HepG2 (cell line): Measurements from ENCODE around the gene HPD. TPM values are rescaled to one million over a fixed set of nuclear protein-coding genes. Genes with fewer than 3 reads are reported as not detected.

Source experiments
- AGO2 ChIP-seq: fragments of 200-400 bp; formaldehyde crosslinking; optimal IDR thresholded peaks from 2 replicates; pipeline ENCODE3; 2017; ENCODE audit warnings: mild to moderate bottlenecking, low read depth, low read length, moderate library complexity
- AKAP8 ChIP-seq: sonication (generic); formaldehyde crosslinking; IDR thresholded peaks from 2 replicates; pipeline ENCODE4 v1.5.1; 2020; ENCODE audit warnings: mild to moderate bottlenecking, missing genetic modification reagents
- BHLHE40 ChIP-seq: IDR thresholded peaks from 2 replicates; pipeline ENCODE4 v1.6.1; 2011; ENCODE audit warnings: low read length, improper control_type of control experiment
- CENPBD1 ChIP-seq: sonication (generic); formaldehyde crosslinking; IDR thresholded peaks from 2 replicates; pipeline ENCODE4 v1.8.0; 2022; ENCODE audit warnings: missing genetic modification reagents, low read depth, mild to moderate bottlenecking, borderline replicate concordance
- FOXA1 ChIP-seq, 2 experiments: fragments of 450-650 bp in 1 of 2; sonication (generic) in 1 of 2; formaldehyde crosslinking in 1 of 2; IDR thresholded peaks; 2 replicates each; pipeline versions ENCODE4 v1.4.0 to v1.6.1; 2016 to 2020; ENCODE audit warnings: missing genetic modification reagents in 1 of 2
- FOXJ3 ChIP-seq: sonication (generic); formaldehyde crosslinking; IDR thresholded peaks from 2 replicates; pipeline ENCODE4 v1.4.0; 2020; ENCODE audit warnings: missing genetic modification reagents, mild to moderate bottlenecking, borderline replicate concordance
- GMEB1 ChIP-seq: sonication (generic); formaldehyde crosslinking; IDR thresholded peaks from 2 replicates; pipeline ENCODE4 v1.5.1; 2020; ENCODE audit warnings: missing genetic modification reagents, mild to moderate bottlenecking, borderline replicate concordance
- HMGXB3 ChIP-seq: sonication (generic); formaldehyde crosslinking; IDR thresholded peaks from 2 replicates; pipeline ENCODE4 v1.4.0; 2020; ENCODE audit warnings: missing genetic modification reagents, borderline replicate concordance
- HNRNPUL1 ChIP-seq: fragments of 200-400 bp; formaldehyde crosslinking; IDR thresholded peaks from 2 replicates; pipeline ENCODE4 v1.6.1; 2017; ENCODE audit warnings: low read depth, mild to moderate bottlenecking, low read length, moderate library complexity
- KMT2B ChIP-seq: IDR thresholded peaks from 2 replicates; pipeline ENCODE4 v1.6.1; 2016; ENCODE audit warnings: missing genetic modification reagents, missing compliant biosample characterization
- MBNL3 ChIP-seq: fragments of 250-450 bp; sonication (Bioruptor Pico); conservative IDR thresholded peaks from 2 replicates; pipeline ENCODE4 v1.8.0; 2022; ENCODE audit warnings: mild to moderate bottlenecking, inconsistent platforms
- NFE2 ChIP-seq: sonication (generic); formaldehyde crosslinking; IDR thresholded peaks from 2 replicates; pipeline ENCODE4 v1.4.0; 2020; ENCODE audit warnings: missing genetic modification reagents
- PHF8 ChIP-seq: sonication (generic); formaldehyde crosslinking; IDR thresholded peaks from 2 replicates; pipeline ENCODE4 v1.5.0; 2020; ENCODE audit warnings: missing genetic modification reagents
- RFXAP ChIP-seq: sonication (generic); formaldehyde crosslinking; IDR thresholded peaks from 2 replicates; pipeline ENCODE4 v1.4.0; 2020; ENCODE audit warnings: missing genetic modification reagents, borderline replicate concordance
- SALL1 ChIP-seq: sonication (generic); formaldehyde crosslinking; IDR thresholded peaks from 2 replicates; pipeline ENCODE4 v1.8.0; 2022; ENCODE audit warnings: mild to moderate bottlenecking, missing genetic modification reagents
- SNRNP70 ChIP-seq: fragments of 200-400 bp; formaldehyde crosslinking; IDR thresholded peaks from 2 replicates; pipeline ENCODE4 v1.6.1; 2017; ENCODE audit warnings: mild to moderate bottlenecking, low read depth, low read length, moderate library complexity
- SOX5 ChIP-seq: IDR thresholded peaks from 2 replicates; pipeline ENCODE4 v1.6.1; 2016; ENCODE audit warnings: borderline replicate concordance
- U2AF2 ChIP-seq: fragments of 200-400 bp; formaldehyde crosslinking; IDR thresholded peaks from 2 replicates; pipeline ENCODE4 v1.6.1; 2017; ENCODE audit warnings: low read depth, mild to moderate bottlenecking, low read length
- ZNF225 ChIP-seq: sonication (generic); formaldehyde crosslinking; IDR thresholded peaks from 2 replicates; pipeline ENCODE4 v1.4.0; 2020; ENCODE audit warnings: mild to moderate bottlenecking, missing genetic modification reagents
- ZNF740 ChIP-seq: sonication (generic); formaldehyde crosslinking; IDR thresholded peaks from 2 replicates; pipeline ENCODE4 v1.4.0; 2020; ENCODE audit warnings: missing genetic modification reagents
- ZNF772 ChIP-seq: sonication (generic); formaldehyde crosslinking; IDR thresholded peaks from 2 replicates; pipeline ENCODE4 v1.5.0; 2020; ENCODE audit warnings: mild to moderate bottlenecking, missing genetic modification reagents
- ZNF816 ChIP-seq: sonication (generic); formaldehyde crosslinking; IDR thresholded peaks from 2 replicates; pipeline ENCODE4 v1.8.0; 2022; ENCODE audit warnings: missing genetic modification reagents, mild to moderate bottlenecking, borderline replicate concordance
- polyA plus RNA-seq, 8 experiments: library from polyadenylated mRNA; depleted of rRNA in 3 of 8; stranded (reverse) in 7 of 8; unstranded in 1 of 8; fragments of >200 nt; fragmentation: Illumina TruSeq in 4 of 8; extraction: Trizol in 4 of 8; gene quantifications; 2 replicates each; pipeline versions ENCODE4 v1.2.1 to v1.2.3, GENCODE V29; 2011 to 2016; ENCODE audit warnings: low read depth in 4 of 8, missing spikeins in 1 of 8, mixed read lengths in 1 of 8; ENCODE audit not compliant: insufficient read depth in 1 of 8
- total RNA-seq, 5 experiments: library from RNA; depleted of rRNA; stranded (reverse); fragments of >200 nt; fragmentation: Illumina TruSeq; extraction: Trizol; gene quantifications; 2 replicates each; pipeline ENCODE4 v1.2.3, GENCODE V29; 2016; ENCODE audit warnings: low read depth in 1 of 5

Gene HPD
- total and polyA plus RNA-seq, 2 of the 13 experiments (the other 11 are each of a cell fraction or from before 2014, with no cell fraction given) = 120 to 195 TPM

- no peak for TF ChIP-seq U2AF2
- TF ChIP-seq GMEB1 (CRISPR knock-in tag) = 0 out of 2 replicates have a peak, but pooled peaks have one; percentile 23
- TF ChIP-seq ZNF772 (CRISPR knock-in tag) = 0 out of 2 replicates have a peak, but pooled peaks have one; percentile 24
- TF ChIP-seq RFXAP (CRISPR knock-in tag) = peak; percentile 80; the same call in 1 of the 2 replicates
- no peak; the same call in 1 of the 2 replicates for TF ChIP-seq HMGXB3 (CRISPR knock-in tag)
- 0 out of 2 replicates have a peak, but pooled peaks have one; percentile 65 for TF ChIP-seq CENPBD1 (CRISPR knock-in tag)
- peak; percentile 36 for TF ChIP-seq PHF8
- TF ChIP-seq SOX5 = no peak
- no peak for TF ChIP-seq MBNL3 (CRISPR knock-in tag)
- no peak for TF ChIP-seq NFE2
- TF ChIP-seq ZNF225 = no peak
- no peak; the same call in none of the 2 replicates for TF ChIP-seq KMT2B (CRISPR knock-in tag)
- TF ChIP-seq FOXJ3 (CRISPR knock-in tag) = 0 out of 2 replicates have a peak, but pooled peaks have one; percentile 36
- TF ChIP-seq ZNF740 = peak; percentile 90
- TF ChIP-seq HNRNPUL1 = no peak
- no peak for TF ChIP-seq SNRNP70
- TF ChIP-seq SALL1 (CRISPR knock-in tag) = no peak; the same call in 1 of the 2 replicates
- TF ChIP-seq AGO2 = peak; percentile 85
- TF ChIP-seq BHLHE40 = no peak
- no peak for TF ChIP-seq FOXA1 (IDR thresholded peaks at IDR 0.05)
- TF ChIP-seq FOXA1 (CRISPR knock-in tag; IDR thresholded peaks at IDR 0.05) = no peak
- no peak for TF ChIP-seq ZNF816 (CRISPR knock-in tag)
- TF ChIP-seq AKAP8 = peak; percentile 88
Observed at GRCh38 chr12:121799842-121800693, 58.6 kb downstream of the HPD start (continued).
